HepG2 (cell line): ENCODE results near the gene FKBP5. TPM values are rescaled to one million over a fixed set of nuclear protein-coding genes. Genes with fewer than 3 reads are reported as not detected.

Experiments used
- ATAC-seq: fragments of 200-7000 bp; cut with Tn5 transposase; 3 replicates; pipeline ENCODE4 v1.9.1; 2020; ENCODE audit warnings: mild to moderate bottlenecking, moderate library complexity
- BruUV-seq: library from RNA; stranded (reverse); fragments of 400-500 nt; replicated peaks from 2 replicates; lab custom pipeline; 2021; lab: Mats Ljungman, UMichigan
- CTCF ChIA-PET: fragments of 300-600 bp; formaldehyde crosslinking; extraction: SDS; loops from one replicate; lab custom pipeline; 2021; ENCODE audit warnings: low total read pairs, inconsistent platforms, low intra/inter-chr PET ratio; lab: Yijun Ruan, JAX
- POLR2A ChIA-PET: fragments of 350-600 bp; sonication (Branson Sonifier 250); formaldehyde crosslinking; loops from one replicate; lab custom pipeline; 2020; ENCODE audit warnings: antibody characterized with exemption, inconsistent platforms; lab: Yijun Ruan, JAX
- DNase-seq: peaks from one replicate; pipeline ENCODE4 v3.0.0-alpha.2; 2015; ENCODE audit warnings: low spot score
- FAIRE-seq: peaks from 3 replicates; lab custom pipeline; 2011; peaks lifted over from hg19 to GRCh38; lab: Jason Lieb, UNC
- H2AFZ ChIP-seq: one replicate; pipeline ENCODE4 v1.6.1; 2011; ENCODE audit warnings: low read length, inconsistent platforms
- H3K27ac ChIP-seq: fragments of 300-600 bp; 3 replicates; pipeline ENCODE4 v1.8.0; 2011; ENCODE audit warnings: mixed run types, mild to moderate bottlenecking, mixed read lengths, low read length, inconsistent platforms; ENCODE audit not compliant: insufficient read depth; ENCODE audit errors: extremely low read length
- H3K27me3 ChIP-seq, 2 experiments: fragments of 200-600 bp in 1 of 2; 2 replicates in 1 of 2; 3 replicates in 1 of 2; pipeline versions ENCODE4 v1.6.0 to v1.8.0; 2011; ENCODE audit warnings: low read length in 2 of 2, mild to moderate bottlenecking in 2 of 2, moderate library complexity in 2 of 2, inconsistent platforms in 1 of 2; ENCODE audit not compliant: insufficient read depth in 2 of 2, control insufficient read depth in 1 of 2
- H3K36me3 ChIP-seq, 2 experiments: fragments of 200-600 bp in 1 of 2; replicated peaks in 1 of 2; 2 replicates in 1 of 2; 3 replicates in 1 of 2; pipeline versions ENCODE4 v1.5.1 to v1.8.0; 2011; ENCODE audit warnings: low read length in 2 of 2, inconsistent platforms in 1 of 2; ENCODE audit not compliant: insufficient read depth in 2 of 2, control insufficient read depth in 1 of 2
- H3K4me1 ChIP-seq: 2 replicates; pipeline ENCODE4 v1.5.1; 2012; ENCODE audit warnings: low read length, inconsistent platforms; ENCODE audit not compliant: insufficient read depth
- H3K4me2 ChIP-seq: 2 replicates; pipeline ENCODE4 v1.6.0; 2011; ENCODE audit warnings: low read depth, low read length, inconsistent platforms
- H3K4me3 ChIP-seq, 3 experiments: fragments of 200-600 bp in 1 of 3; sonication (generic), shearing (Covaris generic) in 1 of 3; replicated peaks in 1 of 3; 2 replicates each; pipeline ENCODE4 v1.5.1; 2011 to 2016; ENCODE audit warnings: low read length in 3 of 3, inconsistent platforms in 2 of 3, low read depth in 2 of 3, mild to moderate bottlenecking in 2 of 3, control low read depth in 1 of 3, mixed read lengths in 1 of 3; ENCODE audit not compliant: insufficient read depth in 1 of 3
- H3K79me2 ChIP-seq: one replicate; pipeline ENCODE4 v1.6.1; 2011; ENCODE audit warnings: low read length, inconsistent platforms; ENCODE audit not compliant: insufficient read depth
- H3K9ac ChIP-seq: 2 replicates; pipeline ENCODE4 v1.6.0; 2011; ENCODE audit warnings: mild to moderate bottlenecking, low read depth, low read length, inconsistent platforms; ENCODE audit not compliant: insufficient read depth
- H3K9me3 ChIP-seq: 2 replicates; pipeline ENCODE4 v1.5.1; 2012; ENCODE audit warnings: mild to moderate bottlenecking, low read length
- H4K20me1 ChIP-seq: 2 replicates; pipeline ENCODE4 v1.6.0; 2011; ENCODE audit warnings: inconsistent platforms, mild to moderate bottlenecking, low read length, moderate library complexity; ENCODE audit not compliant: insufficient read depth
- ETV6 ChIP-seq: sonication (generic); formaldehyde crosslinking; conservative IDR thresholded peaks from 2 replicates; pipeline ENCODE4 v1.4.0; 2020; ENCODE audit warnings: missing genetic modification reagents
- HOXA3 ChIP-seq: sonication (generic); formaldehyde crosslinking; IDR thresholded peaks from 2 replicates; pipeline ENCODE4 v1.5.0; 2020; ENCODE audit warnings: missing genetic modification reagents
- MAFG ChIP-seq: sonication (generic); formaldehyde crosslinking; IDR thresholded peaks from 2 replicates; pipeline ENCODE4 v1.5.1; 2020; ENCODE audit warnings: mild to moderate bottlenecking, missing genetic modification reagents
- MTA3 ChIP-seq: sonication (generic); formaldehyde crosslinking; IDR thresholded peaks from 2 replicates; pipeline ENCODE4 v1.4.0; 2020; ENCODE audit warnings: missing genetic modification reagents
- MYNN ChIP-seq: sonication (generic); formaldehyde crosslinking; IDR thresholded peaks from 2 replicates; pipeline ENCODE4 v1.4.0; 2020; ENCODE audit warnings: mild to moderate bottlenecking, low read depth, missing genetic modification reagents
- NFATC3 ChIP-seq: sonication (generic); formaldehyde crosslinking; IDR thresholded peaks from 2 replicates; pipeline ENCODE4 v1.5.1; 2020; ENCODE audit warnings: mild to moderate bottlenecking, missing genetic modification reagents
- NR2C2 ChIP-seq: sonication (generic); formaldehyde crosslinking; IDR thresholded peaks from 2 replicates; pipeline ENCODE4 v1.4.0; 2020; ENCODE audit warnings: missing genetic modification reagents, mild to moderate bottlenecking, moderate library complexity, borderline replicate concordance
- PRMT3 ChIP-seq: sonication (generic); formaldehyde crosslinking; IDR thresholded peaks from 2 replicates; pipeline ENCODE4 v1.8.1; 2022; ENCODE audit warnings: low read depth, mild to moderate bottlenecking, moderate library complexity, missing genetic modification reagents, borderline replicate concordance
- YEATS4 ChIP-seq: sonication (generic); formaldehyde crosslinking; IDR thresholded peaks from 2 replicates; pipeline ENCODE4 v1.4.0; 2020; ENCODE audit warnings: missing genetic modification reagents, borderline replicate concordance
- ZNF570 ChIP-seq: sonication (generic); formaldehyde crosslinking; IDR thresholded peaks from 2 replicates; pipeline ENCODE4 v1.4.0; 2020; ENCODE audit warnings: mild to moderate bottlenecking, missing genetic modification reagents, borderline replicate concordance
- WGBS: methylation state at CpG from one replicate; pipeline ENCODE4 v1.1.6; 2017; ENCODE audit warnings: low lambda C conversion rate; 5-methylcytosine and 5-hydroxymethylcytosine counted together
- in situ Hi-C: cut with HindIII; loops from 2 replicates; pipeline ENCODE4 v1.10.0; 2017; ENCODE audit warnings: low pct_unique_long_range_greater_than_20kb; ENCODE audit not compliant: extremely low pct_ligation_motif_present
- intact Hi-C: fragments of 100-400 bp; cut with micrococcal nuclease; formaldehyde crosslinking; loops from one replicate; pipeline ENCODE4 v1.10.0; 2022; ENCODE audit not compliant: unreplicated experiment
- polyA plus RNA-seq, 8 experiments: library from polyadenylated mRNA; depleted of rRNA in 3 of 8; stranded (reverse) in 7 of 8; unstranded in 1 of 8; fragments of >200 nt; fragmentation: Illumina TruSeq in 4 of 8; extraction: Trizol in 4 of 8; gene quantifications; 2 replicates each; pipeline versions ENCODE4 v1.2.1 to v1.2.3, GENCODE V29; 2011 to 2016; ENCODE audit warnings: low read depth in 4 of 8, missing spikeins in 1 of 8, mixed read lengths in 1 of 8; ENCODE audit not compliant: insufficient read depth in 1 of 8
- total RNA-seq, 5 experiments: library from RNA; depleted of rRNA; stranded (reverse); fragments of >200 nt; fragmentation: Illumina TruSeq; extraction: Trizol; gene quantifications; 2 replicates each; pipeline ENCODE4 v1.2.3, GENCODE V29; 2016; ENCODE audit warnings: low read depth in 1 of 5

FKBP5 gene
- total and polyA plus RNA-seq, 2 of the 13 experiments (the other 11 are each of a cell fraction or from before 2014, with no cell fraction given), result 8.0 to 17.4 TPM

DNA sequence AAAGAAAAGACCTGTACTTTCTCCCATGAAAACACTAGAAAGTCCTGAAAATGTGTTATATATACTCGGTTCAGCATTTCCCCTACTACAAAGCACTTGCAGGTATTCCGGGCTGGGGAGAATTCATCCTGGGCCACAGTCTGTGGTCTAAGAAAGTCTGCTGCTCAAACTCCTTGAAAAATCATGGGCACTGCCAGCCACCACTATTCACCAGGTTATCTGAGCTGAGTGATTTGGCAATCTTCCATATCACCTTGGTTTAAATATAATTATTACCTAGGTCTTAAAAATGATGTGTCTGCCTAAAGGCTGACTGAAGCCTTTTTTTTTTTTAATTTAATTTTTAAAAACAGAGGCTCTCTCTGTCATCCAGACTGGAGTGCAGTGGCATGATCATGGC is 11.3 kb downstream of the FKBP5 start:
- H3K27me3 ChIP-seq, result no peaks in the 10 kb centered on the region
- H2AFZ ChIP-seq, result no peak overlapping the region
- 92% methylated on average over 2 of the region's 2 CpGs for WGBS
- CTCF ChIA-PET, result no interaction called here
- no peak overlapping the region for H3K9ac ChIP-seq
- POLR2A ChIA-PET, result interaction anchor here (1.1 kb wide), 1 partner anchor 22 kb away, joined by 3 read pairs; no protein-coding TSS in a partner anchor
- no peak overlapping the region for H3K4me2 ChIP-seq
- FAIRE-seq (no peak), ATAC-seq (no peak), DNase-seq (no peak)
- H3K36me3 ChIP-seq, result peaks cover 0 to 4% of the 10 kb centered on the region in 2 experiments; a peak in 2 of 5 replicates
- TF ChIP-seq PRMT3 (CRISPR knock-in tag) (no peak), NFATC3 (no peak), ZNF570 (CRISPR knock-in tag) (no peak), MYNN (CRISPR knock-in tag) (no peak), YEATS4 (no peak), HOXA3 (CRISPR knock-in tag) (no peak), MAFG (CRISPR knock-in tag) (no peak), NR2C2 (CRISPR knock-in tag) (no peak), MTA3 (CRISPR knock-in tag) (no peak), ETV6 (CRISPR knock-in tag) (no peak)
- H4K20me1 ChIP-seq, result no peaks in the 10 kb centered on the region
- intact Hi-C loops, result no loop called here
- H3K27ac ChIP-seq, result no peak overlapping the region
- BruUV-seq, result no TSS peak
- in situ Hi-C loops, result no loop called here
- no peak overlapping the region for H3K4me3 ChIP-seq
- no peaks in the 10 kb centered on the region for H3K4me1 ChIP-seq
- H3K9me3 ChIP-seq, result no peaks in the 10 kb centered on the region
- H3K79me2 ChIP-seq, result peaks cover 60% of the 10 kb centered on the region
